HL-60 (cell line): Measurements from ENCODE around the gene TNFRSF9.
"Not testable (repeated sequence)": the region's sequence is repeated elsewhere in the genome, so short reads cannot be mapped to it uniquely, and the experiment has no call there.

ENCODE experiments used
- DNase-seq, 2 experiments: peaks; one replicate each; pipeline ENCODE4 v3.0.0-alpha.2; 2010 to 2020; ENCODE audit warnings: low read depth in 1 of 2, low spot score in 1 of 2
- H3K27ac ChIP-seq: fragments of 250-450 bp; sonication (Bioruptor Pico); replicated peaks from 2 replicates; pipeline ENCODE4 v1.5.1; 2020; ENCODE audit warnings: mild to moderate bottlenecking, moderate library complexity
- H3K27me3 ChIP-seq: fragments of 250-450 bp; sonication (Bioruptor Pico); 2 replicates; pipeline ENCODE4 v1.5.1; 2021; ENCODE audit warnings: mild to moderate bottlenecking, moderate library complexity; ENCODE audit not compliant: insufficient read depth, poor library complexity, severe bottlenecking
- H3K4me3 ChIP-seq: replicated peaks from 2 replicates; pipeline ENCODE4 v1.5.1; 2011; ENCODE audit warnings: mild to moderate bottlenecking, control low read depth, low read length; ENCODE audit not compliant: insufficient read depth
- CTCF ChIP-seq: IDR thresholded peaks from one replicate; pipeline ENCODE4 v1.5.1; 2011; ENCODE audit warnings: low read length, control low read depth, inconsistent platforms; ENCODE audit not compliant: insufficient read depth
- GABPA ChIP-seq: IDR thresholded peaks from 2 replicates; pipeline ENCODE4 v1.6.1; 2012; ENCODE audit warnings: low read depth
- POLR2AphosphoS5 ChIP-seq: IDR thresholded peaks from 2 replicates; pipeline ENCODE4 v1.6.1; 2012; ENCODE audit warnings: low read depth
- REST ChIP-seq: IDR thresholded peaks from 2 replicates; pipeline ENCODE4 v1.6.1; 2012; ENCODE audit warnings: low read depth; ENCODE audit not compliant: insufficient replicate concordance
- SPI1 ChIP-seq: IDR thresholded peaks from 2 replicates; pipeline ENCODE4 v1.6.1; 2012; ENCODE audit warnings: low read depth, mild to moderate bottlenecking, borderline replicate concordance

TNFRSF9 gene

GRCh38 chr1:7928247-7928646 lies 12.4 kb downstream of the TNFRSF9 start:
- DNase-seq, result no peak
- TF ChIP-seq POLR2AphosphoS5 (no peak), REST (no peak), GABPA (no peak)
- Histone ChIP-seq H3K4me3 (no peak overlapping the region), H3K27me3 (no peaks in the 10 kb centered on the region), H3K27ac (no peak overlapping the region)

- H3K27me3 ChIP-seq, H3K27ac ChIP-seq, H3K4me3 ChIP-seq, DNase-seq: not testable (repeated sequence)
These were observed 13.6 kb downstream of the TNFRSF9 start for GRCh38 chr1:7927061-7927460.

GRCh38 chr1:7922301-7922700 lies 18.3 kb downstream of the TNFRSF9 start:
- no peak for DNase-seq
- H3K27me3 ChIP-seq, result no peaks in the 10 kb centered on the region
- TF ChIP-seq SPI1 (no peak), POLR2AphosphoS5 (no peak), CTCF (no peak), GABPA (no peak), REST (no peak)
- no peak overlapping the region for H3K4me3 ChIP-seq
- H3K27ac ChIP-seq, result no peak overlapping the region

- no peak for TF ChIP-seq REST
- no peak for DNase-seq
- no peaks in the 10 kb centered on the region for H3K27me3 ChIP-seq
- no peak overlapping the region for H3K4me3 ChIP-seq
- no peak overlapping the region for H3K27ac ChIP-seq
These were observed 18.8 kb downstream of the TNFRSF9 start for GRCh38 chr1:7921796-7922195.

GRCh38 chr1:7919880-7920279 lies 20.8 kb downstream of the TNFRSF9 start:
- DNase-seq, result no peak
- H3K4me3 ChIP-seq, result no peak overlapping the region
- TF ChIP-seq POLR2AphosphoS5 (no peak), SPI1 (no peak), REST (no peak), CTCF (no peak), GABPA (no peak)
- no peak overlapping the region for H3K27ac ChIP-seq
- no peaks in the 10 kb centered on the region for H3K27me3 ChIP-seq

GRCh38 chr1:7917971-7918370 lies 22.7 kb downstream of the TNFRSF9 start:
- H3K27me3 ChIP-seq, H3K27ac ChIP-seq, DNase-seq, H3K4me3 ChIP-seq: not testable (repeated sequence)
